Nephron (organoid): ENCODE data around the gene FXYD3.

ENCODE experiments used
- H3K27ac Mint-ChIP-seq, 3 experiments: 2 replicates each; pipeline ENCODE4 v1.8.0; 2020; ENCODE audit warnings: mixed read lengths in 3 of 3, mild to moderate bottlenecking in 2 of 3, moderate library complexity in 1 of 3
- H3K27me3 Mint-ChIP-seq: 2 replicates; pipeline ENCODE4 v1.8.0; 2021; ENCODE audit warnings: low read depth, mild to moderate bottlenecking, moderate library complexity, mixed read lengths
- H3K36me3 Mint-ChIP-seq: 2 replicates; pipeline ENCODE4 v1.8.0; 2020; ENCODE audit warnings: low read depth, mixed read lengths
- H3K4me1 Mint-ChIP-seq: 2 replicates; pipeline ENCODE4 v1.8.0; 2020; ENCODE audit warnings: mixed read lengths
- H3K4me3 Mint-ChIP-seq, 3 experiments: 2 replicates each; pipeline ENCODE4 v1.8.0; 2020; ENCODE audit warnings: mild to moderate bottlenecking in 3 of 3, mixed read lengths in 3 of 3, moderate library complexity in 2 of 3
- H3K9me3 Mint-ChIP-seq: 2 replicates; pipeline ENCODE4 v1.8.0; 2020; ENCODE audit warnings: mixed read lengths
- CTCF ChIP-seq, 3 experiments: fragments of 200-600 bp; sonication (generic); IDR thresholded peaks; one replicate each; pipeline ENCODE4 v1.5.0; 2021; ENCODE audit warnings: antibody characterized with exemption in 3 of 3; ENCODE audit not compliant: unreplicated experiment in 3 of 3

The FXYD3 gene

GRCh38 chr19:35117116-35117515 lies 1.5 kb downstream of the FXYD3 start:
- no peak for TF ChIP-seq CTCF (IDR thresholded peaks at IDR 0.05; ENCODE audit: unreplicated experiment in 3 of 3)
- Mint-ChIP-seq H3K27me3 (peaks cover 12% of the 10 kb centered on the region), H3K27ac (no peak overlapping the region), H3K9me3 (no peaks in the 10 kb centered on the region), H3K36me3 (no peaks in the 10 kb centered on the region), H3K4me3 (no peak overlapping the region), H3K4me1 (peaks cover 19% of the 10 kb centered on the region)

GRCh38 chr19:35117799-35118198 lies 2.2 kb downstream of the FXYD3 start:
- Mint-ChIP-seq H3K9me3 (no peaks in the 10 kb centered on the region), H3K4me1 (peaks cover 19% of the 10 kb centered on the region), H3K27ac (no peak overlapping the region), H3K4me3 (no peak overlapping the region), H3K36me3 (no peaks in the 10 kb centered on the region), H3K27me3 (peaks cover 12% of the 10 kb centered on the region)
- no peak for TF ChIP-seq CTCF (IDR thresholded peaks at IDR 0.05; ENCODE audit: unreplicated experiment in 3 of 3)

- no peaks in the 10 kb centered on the region for H3K36me3 Mint-ChIP-seq
- no peaks in the 10 kb centered on the region for H3K9me3 Mint-ChIP-seq
- no peak for TF ChIP-seq CTCF (IDR thresholded peaks at IDR 0.05; ENCODE audit: unreplicated experiment in 3 of 3)
- no peak overlapping the region for H3K4me3 Mint-ChIP-seq
- peaks cover 12% of the 10 kb centered on the region for H3K27me3 Mint-ChIP-seq
- peaks cover 19% of the 10 kb centered on the region for H3K4me1 Mint-ChIP-seq
- no peak overlapping the region for H3K27ac Mint-ChIP-seq
Observed at GRCh38 chr19:35118268-35119020, 2.8 kb downstream of the FXYD3 start.

- no peaks in the 10 kb centered on the region for H3K9me3 Mint-ChIP-seq
Observed at GRCh38 chr19:35119091-35119490, 3.5 kb downstream of the FXYD3 start.

GRCh38 chr19:35119578-35120155 lies 4.0 kb downstream of the FXYD3 start:
- Mint-ChIP-seq H3K9me3 (no peaks in the 10 kb centered on the region), H3K4me3 (no peak overlapping the region), H3K4me1 (peaks cover 26% of the 10 kb centered on the region), H3K27me3 (peaks cover 12% of the 10 kb centered on the region), H3K36me3 (no peaks in the 10 kb centered on the region), H3K27ac (peak overlapping the region in 1 of 3 experiments; percentile 53)
- no peak for TF ChIP-seq CTCF (IDR thresholded peaks at IDR 0.05; ENCODE audit: unreplicated experiment in 3 of 3)

More at GRCh38 chr19:35119091-35119490, 3.5 kb downstream of the FXYD3 start:
- Mint-ChIP-seq H3K27me3 (peaks cover 12% of the 10 kb centered on the region), H3K4me3 (no peak overlapping the region), H3K4me1 (peaks cover 24% of the 10 kb centered on the region), H3K36me3 (no peaks in the 10 kb centered on the region), H3K27ac (no peak overlapping the region)
- no peak for TF ChIP-seq CTCF (IDR thresholded peaks at IDR 0.05; ENCODE audit: unreplicated experiment in 3 of 3)

GRCh38 chr19:35120492-35120891 lies 4.9 kb downstream of the FXYD3 start:
- H3K4me3 Mint-ChIP-seq: no peak overlapping the region
- no peak for TF ChIP-seq CTCF (IDR thresholded peaks at IDR 0.05; ENCODE audit: unreplicated experiment in 3 of 3)
- peaks cover 9% of the 10 kb centered on the region for H3K27me3 Mint-ChIP-seq
- H3K27ac Mint-ChIP-seq: peak overlapping the region in 1 of 3 experiments; percentile 46
- no peaks in the 10 kb centered on the region for H3K36me3 Mint-ChIP-seq
- peaks cover 23% of the 10 kb centered on the region for H3K4me1 Mint-ChIP-seq
- no peaks in the 10 kb centered on the region for H3K9me3 Mint-ChIP-seq
